Activated T-cell treated with anti-CD3 and anti-CD28 coated beads, Interleukin-2, amount 50 U/mL, for 1 hour (primary cell): Measurements from ENCODE around the gene CD177.
"Not testable (repeated sequence)": the region's sequence is repeated elsewhere in the genome, so short reads cannot be mapped to it uniquely, and the experiment has no call there.

Experiments used
- DNase-seq: peaks from one replicate; pipeline ENCODE4 v3.0.0-alpha.2; 2020

CD177 gene

GRCh38 chr19:43353606-43354304 lies at the start of gene CD177:
Gene CD177, plus strand, starts transcription at chr19:43353686. Its CDS starts 29 bp downstream, at chr19:43353715.
- no peak for DNase-seq

GRCh38 chr19:43305642-43306041 lies 47.8 kb upstream of the CD177 start:
- DNase-seq: no peak

- DNase-seq: no peak
Observed at GRCh38 chr19:43306097-43306496, 47.4 kb upstream of the CD177 start.

- no peak for DNase-seq
Observed at GRCh38 chr19:43308244-43308815, 45.2 kb upstream of the CD177 start.

- DNase-seq: no peak
Observed at GRCh38 chr19:43309466-43309865, 44.0 kb upstream of the CD177 start.

- no peak for DNase-seq
Observed at GRCh38 chr19:43310221-43310620, 43.3 kb upstream of the CD177 start.

GRCh38 chr19:43311256-43311655 lies 42.2 kb upstream of the CD177 start:
- DNase-seq: no peak

- DNase-seq: no peak
Observed at GRCh38 chr19:43311706-43312105, 41.8 kb upstream of the CD177 start.

GRCh38 chr19:43313711-43314495 lies 39.6 kb upstream of the CD177 start:
- DNase-seq: no peak

- no peak for DNase-seq
Observed at GRCh38 chr19:43315851-43316250, 37.6 kb upstream of the CD177 start.

- no peak for DNase-seq
Observed at GRCh38 chr19:43316591-43317319, 36.7 kb upstream of the CD177 start.

- no peak for DNase-seq
Observed at GRCh38 chr19:43318203-43318602, 35.3 kb upstream of the CD177 start.

- DNase-seq: no peak
Observed at GRCh38 chr19:43318796-43319314, 34.6 kb upstream of the CD177 start.

GRCh38 chr19:43320546-43320945 lies 32.9 kb upstream of the CD177 start:
- DNase-seq: no peak

GRCh38 chr19:43326761-43327160 lies 26.7 kb upstream of the CD177 start:
- DNase-seq: not testable (repeated sequence)

GRCh38 chr19:43328561-43328960 lies 24.9 kb upstream of the CD177 start:
- not testable (repeated sequence) for DNase-seq

- DNase-seq: not testable (repeated sequence)
Observed at GRCh38 chr19:43329049-43329448, 24.4 kb upstream of the CD177 start.

GRCh38 chr19:43329989-43330388 lies 23.5 kb upstream of the CD177 start:
- no peak for DNase-seq

- no peak for DNase-seq
Observed at GRCh38 chr19:43330726-43331434, 22.6 kb upstream of the CD177 start.

- no peak for DNase-seq
Observed at GRCh38 chr19:43331435-43332010, 22.0 kb upstream of the CD177 start.

- DNase-seq: no peak
Observed at GRCh38 chr19:43332058-43332922, 21.2 kb upstream of the CD177 start.
